GM18909 (cell line): ENCODE results near the gene PER2.

ENCODE experiments used
- ATAC-seq: cut with Tn5 transposase; IDR thresholded peaks from one replicate; pipeline ENCODE4 v1.9.1; 2021; ENCODE audit warnings: mild to moderate bottlenecking; ENCODE audit not compliant: unreplicated experiment, poor library complexity

The PER2 gene

GRCh38 chr2:238235856-238236255 lies 52.6 kb downstream of the PER2 start:
- no peak for ATAC-seq

- ATAC-seq: no peak
These were observed 53.1 kb downstream of the PER2 start for GRCh38 chr2:238235331-238235732.

GRCh38 chr2:238233625-238234024 lies 54.8 kb downstream of the PER2 start:
- no peak for ATAC-seq

- no peak for ATAC-seq
These were observed 56.6 kb downstream of the PER2 start for GRCh38 chr2:238231809-238232208.

GRCh38 chr2:238231251-238231793 lies 57.1 kb downstream of the PER2 start:
- peak; percentile 66 for ATAC-seq

- ATAC-seq: no peak
These were observed 57.7 kb downstream of the PER2 start for GRCh38 chr2:238230699-238231098.

- no peak for ATAC-seq
These were observed 59.7 kb downstream of the PER2 start for GRCh38 chr2:238228700-238229099.

GRCh38 chr2:238227587-238228032 lies 60.8 kb downstream of the PER2 start:
- no peak for ATAC-seq

GRCh38 chr2:238226698-238227586 lies 61.5 kb downstream of the PER2 start:
- ATAC-seq: no peak

GRCh38 chr2:238225911-238226697 lies 62.3 kb downstream of the PER2 start:
- ATAC-seq: no peak

GRCh38 chr2:238225121-238225520 lies 63.3 kb downstream of the PER2 start:
- ATAC-seq: no peak

- no peak for ATAC-seq
These were observed 63.9 kb downstream of the PER2 start for GRCh38 chr2:238224356-238225035.

- no peak for ATAC-seq
These were observed 67.4 kb downstream of the PER2 start for GRCh38 chr2:238220892-238221521.

- ATAC-seq: no peak
These were observed 68.0 kb downstream of the PER2 start for GRCh38 chr2:238220274-238220891.

GRCh38 chr2:238216651-238217184 lies 71.7 kb downstream of the PER2 start:
- no peak for ATAC-seq

- ATAC-seq: no peak
These were observed 81.4 kb downstream of the PER2 start for GRCh38 chr2:238207006-238207405.

GRCh38 chr2:238203973-238204683 lies 84.3 kb downstream of the PER2 start:
- peak; percentile 22 for ATAC-seq

GRCh38 chr2:238203094-238203972 lies 85.1 kb downstream of the PER2 start, which contains the start of gene ILKAP:
Gene ILKAP (minus strand): TSS chr2:238203695. CDS start chr2:238203553, 142 bp downstream.
- peak; percentile 94 for ATAC-seq
